NK-92 treated with Interleukin-12 subunit alpha and Interleukin-12 subunit beta, amount 100 ng/mL, for 24 hours (cell line): Measurements from ENCODE around the gene CCDC85C.
A peak's percentile ranks its signal among the peaks of the same experiment; 100 is the strongest.

ENCODE experiments used
- DNase-seq: peaks from one replicate; lab custom pipeline; 2025; lab: John Stamatoyannopoulos, UW

The CCDC85C gene

GRCh38 chr14:99522025-99522401 is 82.0 kb downstream of the CCDC85C start:
- no peak for DNase-seq

GRCh38 chr14:99521176-99522024 is 82.6 kb downstream of the CCDC85C start:
- no peak for DNase-seq

GRCh38 chr14:99520571-99521081 is 83.4 kb downstream of the CCDC85C start:
- DNase-seq = no peak

- DNase-seq = no peak
Measured at GRCh38 chr14:99519931-99520421, 84.0 kb downstream of the CCDC85C start.

- DNase-seq = no peak
Measured at GRCh38 chr14:99519347-99519881, 84.6 kb downstream of the CCDC85C start.

GRCh38 chr14:99518441-99519346 is 85.3 kb downstream of the CCDC85C start:
- peak; percentile 28 for DNase-seq

- DNase-seq = no peak
Measured at GRCh38 chr14:99517643-99518381, 86.2 kb downstream of the CCDC85C start.

GRCh38 chr14:99516871-99517642 is 87.0 kb downstream of the CCDC85C start:
- DNase-seq = no peak

- no peak for DNase-seq
Measured at GRCh38 chr14:99516156-99516870, 87.7 kb downstream of the CCDC85C start.

- DNase-seq = no peak
Measured at GRCh38 chr14:99515301-99516155, 88.5 kb downstream of the CCDC85C start.

GRCh38 chr14:99514552-99515300 is 89.3 kb downstream of the CCDC85C start:
- no peak for DNase-seq

- no peak for DNase-seq
Measured at GRCh38 chr14:99513946-99514551, 90.0 kb downstream of the CCDC85C start.

- DNase-seq = no peak
Measured at GRCh38 chr14:99513183-99513694, 90.8 kb downstream of the CCDC85C start.

- no peak for DNase-seq
Measured at GRCh38 chr14:99512571-99513182, 91.3 kb downstream of the CCDC85C start.

GRCh38 chr14:99512110-99512449 is 91.9 kb downstream of the CCDC85C start:
- no peak for DNase-seq

GRCh38 chr14:99511421-99512109 is 92.4 kb downstream of the CCDC85C start:
- DNase-seq = no peak
